GM12878 (cell line): ENCODE results near the gene RPL19. TPM values are rescaled to one million over a fixed set of nuclear protein-coding genes. Genes with fewer than 3 reads are reported as not detected.

Source experiments
- ATAC-seq: fragments of 200-7000 bp; cut with Tn5 transposase; 3 replicates; pipeline ENCODE4 v1.9.1; 2020; ENCODE audit warnings: mild to moderate bottlenecking, moderate library complexity
- BruUV-seq: library from RNA; stranded (reverse); fragments of 400-500 nt; replicated peaks from 2 replicates; lab custom pipeline; 2021; lab: Mats Ljungman, UMichigan
- CTCF ChIA-PET: fragments of 300-600 bp; sonication (Branson Sonifier 250); formaldehyde crosslinking; extraction: SDS; loops from one replicate; lab custom pipeline; 2021; ENCODE audit warnings: inconsistent platforms; lab: Yijun Ruan, JAX
- POLR2A ChIA-PET: fragments of 350-600 bp; formaldehyde crosslinking; extraction: SDS; loops from one replicate; lab custom pipeline; 2021; ENCODE audit warnings: inconsistent platforms; lab: Charles Lee
- RAD21 ChIA-PET: fragments of 300-600 bp; sonication (Branson Sonifier 250); formaldehyde crosslinking; loops from one replicate; lab custom pipeline; 2023; ENCODE audit warnings: antibody characterized with exemption; ENCODE audit not compliant: unreplicated experiment; lab: Charles Lee
- SMC1A ChIA-PET: fragments of 300-600 bp; sonication (Branson Sonifier 250); formaldehyde crosslinking; loops from one replicate; lab custom pipeline; 2023; ENCODE audit not compliant: unreplicated experiment, uncharacterized antibody; lab: Charles Lee
- DNase-seq: peaks from one replicate; pipeline ENCODE4 v3.0.0-alpha.2; 2011; ENCODE audit warnings: low read depth, low spot score
- FAIRE-seq: peaks from 3 replicates; lab custom pipeline; 2011; peaks lifted over from hg19 to GRCh38; lab: Jason Lieb, UNC
- H2AFZ ChIP-seq: 2 replicates; pipeline ENCODE4 v1.6.0; 2011; ENCODE audit warnings: low read depth, low read length, control low read depth; ENCODE audit not compliant: control insufficient read depth
- H3K27ac ChIP-seq: 2 replicates; pipeline ENCODE4 v1.5.1; 2011; ENCODE audit warnings: control low read depth; ENCODE audit not compliant: control insufficient read depth, insufficient read depth
- H3K27me3 ChIP-seq, 2 experiments: replicated peaks in 1 of 2; 2 replicates each; pipeline versions ENCODE4 v1.6.0 to v1.6.1; 2011; ENCODE audit warnings: low read length in 1 of 2; ENCODE audit not compliant: control insufficient read depth in 2 of 2, insufficient read depth in 2 of 2
- H3K36me3 ChIP-seq, 2 experiments: 2 replicates each; pipeline ENCODE4 v1.5.1; 2011; ENCODE audit warnings: low read length in 1 of 2; ENCODE audit not compliant: control insufficient read depth in 2 of 2, insufficient read depth in 2 of 2
- H3K4me1 ChIP-seq: 2 replicates; pipeline ENCODE4 v1.6.1; 2011; ENCODE audit warnings: mild to moderate bottlenecking, low read length, moderate library complexity, mixed read lengths; ENCODE audit not compliant: control insufficient read depth, insufficient read depth
- H3K4me2 ChIP-seq: 2 replicates; pipeline ENCODE4 v1.6.0; 2011; ENCODE audit warnings: control low read depth; ENCODE audit not compliant: control insufficient read depth, insufficient read depth
- H3K4me3 ChIP-seq: fragments of 200-600 bp; sonication (generic); 2 replicates; pipeline ENCODE4 v1.5.1; 2016
- H3K79me2 ChIP-seq: 2 replicates; pipeline ENCODE4 v1.6.0; 2011; ENCODE audit warnings: low read length; ENCODE audit not compliant: control insufficient read depth, insufficient read depth
- H3K9ac ChIP-seq: 2 replicates; pipeline ENCODE4 v1.8.0; 2011; ENCODE audit warnings: low read length, control low read depth, mixed read lengths; ENCODE audit not compliant: control insufficient read depth, insufficient read depth
- H3K9me3 ChIP-seq: replicated peaks from 3 replicates; pipeline ENCODE4 v1.5.1; 2011; ENCODE audit warnings: mild to moderate bottlenecking, low read length; ENCODE audit not compliant: control insufficient read depth, insufficient read depth
- H4K20me1 ChIP-seq: 2 replicates; pipeline ENCODE4 v1.6.0; 2011; ENCODE audit not compliant: control insufficient read depth, insufficient read depth
- CEBPB ChIP-seq, 2 experiments: fragments of 150-350 bp in 1 of 2; IDR thresholded peaks; 2 replicates each; pipeline ENCODE4 v1.6.1; 2012 to 2014; ENCODE audit warnings: low read depth in 2 of 2, low read length in 2 of 2, borderline replicate concordance in 1 of 2, inconsistent platforms in 1 of 2
- IKZF1 ChIP-seq: fragments of 450-650 bp; conservative IDR thresholded peaks from 2 replicates; pipeline ENCODE4 v1.6.1; 2017; ENCODE audit warnings: antibody characterized with exemption, mild to moderate bottlenecking
- LARP7 ChIP-seq: fragments of 450-650 bp; IDR thresholded peaks from 2 replicates; pipeline ENCODE4 v1.6.1; 2017; ENCODE audit warnings: mild to moderate bottlenecking
- MYC ChIP-seq: IDR thresholded peaks from 2 replicates; pipeline ENCODE4 v1.6.1; 2011; ENCODE audit warnings: mild to moderate bottlenecking, low read length, moderate library complexity, inconsistent platforms; ENCODE audit not compliant: insufficient read depth, insufficient replicate concordance, insufficient read length, severe bottlenecking
- TCF3 ChIP-seq: IDR thresholded peaks from 2 replicates; pipeline ENCODE4 v1.6.1; 2012; ENCODE audit warnings: low read depth, mild to moderate bottlenecking, low read length, borderline replicate concordance; ENCODE audit not compliant: insufficient read depth
- YBX1 ChIP-seq: fragments of 450-650 bp; IDR thresholded peaks from 2 replicates; pipeline ENCODE4 v1.6.1; 2016; ENCODE audit warnings: antibody characterized with exemption
- WGBS: methylation state at CpG from one replicate; pipeline ENCODE4 v1.1.6; 2016; ENCODE audit warnings: low lambda C conversion rate; ENCODE audit not compliant: insufficient replicate concordance, insufficient coverage; ENCODE audit errors: missing lambda C conversion rate; 5-methylcytosine and 5-hydroxymethylcytosine counted together
- in situ Hi-C: fragments of 300-500 bp; cut with MboI; formaldehyde crosslinking; loops from 9 replicates; pipeline ENCODE4 v1.14.3; 2018; ENCODE audit warnings: mixed read lengths
- intact Hi-C: fragments of 100-400 bp; cut with micrococcal nuclease; formaldehyde crosslinking; loops from one replicate; pipeline ENCODE4 v1.14.2; 2022; ENCODE audit not compliant: unreplicated experiment
- polyA plus RNA-seq, 11 experiments: library from polyadenylated mRNA; depleted of rRNA in 4 of 11; unstranded in 6 of 11; stranded (reverse) in 5 of 11; fragments of >200 nt; fragmentation: Nextera tagmentation in 4 of 11; fragmentation: Illumina TruSeq in 1 of 11; extraction: Ambion mirVana in 4 of 11; extraction: Trizol in 1 of 11; gene quantifications; 1 replicate in 1 of 11; 2 replicates in 10 of 11; pipeline versions ENCODE4 v1.2.1 to v1.2.3, GENCODE V29; 2011 to 2016; ENCODE audit warnings: inconsistent platforms in 2 of 11, missing spikeins in 2 of 11, low read depth in 1 of 11
- total RNA-seq, 4 experiments: library from RNA; depleted of rRNA in 3 of 4; stranded (reverse); fragments of >200 nt in 3 of 4; fragmentation: Illumina TruSeq in 1 of 4; extraction: Trizol in 1 of 4; gene quantifications; 2 replicates each; pipeline versions ENCODE4 v1.2.1 to v1.2.3, GENCODE V29; 2013 to 2021

Gene RPL19
- total and polyA plus RNA-seq, 10 of the 15 experiments (the other 5 are each of a cell fraction or from before 2014, with no cell fraction given) = 1,862 to 5,536 (median 3,836) TPM

- TF ChIP-seq MYC (no peak), IKZF1 (no peak)
Observed at GRCh38 chr17:39194985-39195524, 5.0 kb upstream of the RPL19 start (continued).

GRCh38 chr17:39195568-39196160, 4.4 kb upstream of the RPL19 start:
- ChIA-PET CTCF (interaction anchor here (0.9 to 2.5 kb wide), 8 partner anchors 11 to 49 kb away, joined by 3 to 20 read pairs (median 8); no protein-coding TSS in a partner anchor), POLR2A (interaction anchor here (1.5 to 2.0 kb wide), 2 partner anchors 11 to 14 kb away, joined by 3 to 9 read pairs; no protein-coding TSS in a partner anchor), RAD21 (interaction anchor here (1.0 to 1.4 kb wide), 5 partner anchors 11 to 49 kb away, joined by 3 to 6 read pairs (median 5); no protein-coding TSS in a partner anchor), SMC1A (interaction anchor here (0.7 to 1.3 kb wide), 6 partner anchors 9 to 213 kb away, joined by 3 to 6 read pairs (median 3); no protein-coding TSS in a partner anchor)
- BruUV-seq = no TSS peak
- H3K27me3 ChIP-seq = no peaks in the 10 kb centered on the region
- H3K4me1 ChIP-seq = peaks cover 14% of the 10 kb centered on the region
- no peak for FAIRE-seq
- 22% methylated on average over 8 of the region's 8 CpGs for WGBS
- peak overlapping the region; percentile 97 for H3K4me2 ChIP-seq
- no peaks in the 10 kb centered on the region for H4K20me1 ChIP-seq
- H3K36me3 ChIP-seq = peaks cover 0 to 6% of the 10 kb centered on the region in 2 experiments; a peak in 2 of 4 replicates
- H3K4me3 ChIP-seq = peak overlapping the region; percentile 98
- no peak overlapping the region for H2AFZ ChIP-seq
- no peak for TF ChIP-seq LARP7
- no peak for TF ChIP-seq CEBPB (IDR thresholded peaks at IDR 0.05; ENCODE audit: borderline replicate concordance in 1 of 2, low read depth in 2 of 2, low read length in 2 of 2)
- no peak for TF ChIP-seq YBX1
- TF ChIP-seq TCF3 = no peak
- ATAC-seq = peak; percentile 23
- in situ Hi-C loops (no loop called here), intact Hi-C loops (no loop called here)
- no peak for DNase-seq
- no peaks in the 10 kb centered on the region for H3K9me3 ChIP-seq
- H3K27ac ChIP-seq = peak overlapping the region; percentile 37
- H3K9ac ChIP-seq = peak overlapping the region; percentile 0; the same call in 1 of the 2 replicates
- H3K79me2 ChIP-seq = peaks cover 16% of the 10 kb centered on the region
